Measurements from ENCODE around the gene DBNDD2.

Gene DBNDD2

GRCh38 chr20:45449528-45449927 lies 41.4 kb downstream of the DBNDD2 start:
- DNase-seq (ENCODE audit: low read depth, low spot score), result no peak

DNA sequence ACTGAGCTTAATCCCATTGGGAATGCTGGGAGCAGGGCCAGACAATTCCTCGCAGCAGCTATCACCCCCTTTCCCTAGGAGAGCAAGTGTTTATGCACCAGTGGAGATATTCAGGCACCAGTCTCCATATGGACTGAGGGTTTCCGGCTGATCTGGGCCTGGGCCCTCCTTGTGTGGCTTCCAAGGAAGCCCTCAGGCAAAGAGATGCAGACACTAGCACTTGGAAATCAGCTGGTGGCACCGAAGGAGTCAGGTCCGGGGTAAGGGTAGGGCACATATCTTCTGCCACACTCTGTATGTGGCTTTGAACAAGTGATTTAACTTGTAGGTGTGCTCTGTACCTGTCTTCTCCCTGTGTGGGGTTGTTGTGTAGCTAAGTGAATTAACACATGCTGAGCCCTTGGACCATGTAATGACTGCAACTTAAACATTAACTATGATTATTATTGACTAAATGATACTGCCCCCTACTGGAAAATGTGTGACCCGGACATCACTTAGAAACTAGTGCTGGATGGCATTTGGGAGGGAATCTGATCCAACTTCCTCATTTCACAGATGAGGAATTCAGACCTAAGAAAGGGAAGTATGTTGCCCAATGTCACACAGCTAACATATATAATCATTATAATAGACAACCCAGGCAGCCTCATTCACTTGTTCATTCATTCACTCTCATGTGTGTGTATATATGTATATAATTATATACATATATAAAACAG lies 42.2 kb downstream of the DBNDD2 start:
- DNase-seq (ENCODE audit: low read depth, low spot score), result peak; percentile 55

GRCh38 chr20:45452238-45452637 lies 44.1 kb downstream of the DBNDD2 start:
- no peak for DNase-seq (ENCODE audit: low read depth, low spot score)

DNA sequence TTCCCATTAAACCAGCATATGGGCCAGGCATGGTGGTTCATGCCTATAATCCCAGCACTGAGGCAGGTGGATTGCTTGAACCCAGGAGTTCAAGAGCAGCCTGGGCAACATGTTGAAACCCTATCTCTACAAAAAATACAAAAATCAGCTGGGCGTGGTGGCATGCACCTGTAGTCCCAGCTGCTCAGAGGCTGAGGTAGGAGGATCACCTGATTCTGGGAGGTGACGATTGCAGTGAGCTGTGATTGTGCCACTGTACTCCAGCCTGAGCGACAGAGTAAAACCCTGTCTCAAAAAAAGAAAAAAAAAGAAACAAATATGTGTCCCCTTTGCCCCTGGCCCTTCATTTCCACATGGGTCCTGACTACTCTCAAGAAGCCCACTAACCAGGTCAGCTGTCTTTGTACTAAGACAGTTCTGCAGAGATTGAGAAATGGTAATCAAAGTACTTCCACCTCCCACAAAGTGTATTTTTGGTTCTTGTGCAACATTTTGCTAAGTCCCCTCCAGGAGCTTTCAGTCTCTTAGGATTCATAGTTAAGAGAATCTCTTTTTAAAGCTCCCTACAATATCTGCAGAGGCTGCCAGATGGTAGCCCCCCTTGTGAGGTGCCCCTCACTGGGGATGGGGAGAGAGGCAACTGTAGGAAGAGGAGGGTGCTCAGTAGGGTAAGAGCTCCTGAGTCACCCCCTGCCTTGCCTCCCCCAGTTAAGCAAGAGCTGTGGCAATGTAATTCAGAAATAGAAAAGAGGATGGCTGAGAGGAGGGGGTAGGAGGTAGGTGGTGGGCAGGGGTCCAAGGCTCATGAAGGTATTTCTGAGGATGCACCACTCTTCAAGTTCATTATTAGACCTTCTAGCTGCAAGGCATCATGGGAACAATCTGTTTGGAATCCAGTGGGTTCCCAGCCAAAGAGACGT lies 44.9 kb downstream of the DBNDD2 start:
- DNase-seq (ENCODE audit: low read depth, low spot score), result no peak

- peak; percentile 46 for DNase-seq (ENCODE audit: low read depth, low spot score)
Observed at GRCh38 chr20:45456632-45457031, 48.5 kb downstream of the DBNDD2 start.

DNA sequence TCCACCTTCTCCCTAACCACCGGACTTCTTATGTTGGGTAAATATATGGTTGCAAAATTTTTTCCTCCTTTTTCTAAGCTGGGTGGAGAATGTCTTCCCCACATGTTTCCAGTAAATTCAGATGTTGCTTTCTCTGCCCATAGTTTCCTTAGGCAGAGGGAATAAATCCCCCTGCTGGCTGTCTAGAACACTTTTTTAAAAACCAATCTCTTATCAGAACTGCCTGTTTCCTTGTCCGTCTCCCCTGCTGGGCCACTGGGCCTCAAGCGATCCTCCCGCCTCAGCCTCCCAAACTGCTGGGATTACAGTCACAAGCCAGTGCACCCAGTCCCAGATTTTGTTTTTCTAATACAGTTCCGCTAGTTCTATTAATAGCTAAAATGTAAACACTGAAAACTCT lies 51.5 kb downstream of the DBNDD2 start:
- DNase-seq (ENCODE audit: low read depth, low spot score), result no peak

All from ELF-1 (cell line).